A549 (cell line): ENCODE results near the gene KCNAB1. TPM values are rescaled to one million over a fixed set of nuclear protein-coding genes. Genes with fewer than 3 reads are reported as not detected.
A peak's percentile ranks its signal among the peaks of the same experiment; 100 is the strongest.

Experiments
- ATAC-seq, 2 experiments: fragments of 200-7000 bp in 1 of 2; fragments of >200 bp in 1 of 2; cut with Nextera tagmentation in 1 of 2; cut with Tn5 transposase in 1 of 2; 3 replicates each; pipeline versions ENCODE4 v1.8.0 to v1.9.1; 2018 to 2020; ENCODE audit warnings: mild to moderate bottlenecking in 1 of 2, moderate library complexity in 1 of 2
- CTCF ChIA-PET: fragments of 300-600 bp; sonication (Branson Sonifier 250); formaldehyde crosslinking; extraction: SDS; loops from one replicate; lab custom pipeline; 2021; ENCODE audit warnings: antibody characterized with exemption, inconsistent platforms; lab: Yijun Ruan, JAX
- POLR2A ChIA-PET: fragments of 350-600 bp; formaldehyde crosslinking; extraction: SDS; loops from one replicate; lab custom pipeline; 2021; ENCODE audit warnings: antibody characterized with exemption, inconsistent platforms; lab: Yijun Ruan, JAX
- DNase-seq, 2 experiments: peaks; one replicate each; pipeline versions ENCODE4 v3.0.0 to v3.0.0-alpha.2; 2011 to 2016; ENCODE audit warnings: low read depth in 1 of 2, low spot score in 1 of 2
- FAIRE-seq: peaks from 2 replicates; lab custom pipeline; 2011; peaks lifted over from hg19 to GRCh38; lab: Jason Lieb, UNC
- H3K27ac ChIP-seq, 2 experiments: fragments of >200 bp; sonication (Bioruptor Twin); formaldehyde crosslinking; 3 replicates each; pipeline ENCODE4 v1.5.1; 2016 to 2017
- H3K4me1 ChIP-seq: fragments of >200 bp; sonication (Bioruptor Twin); formaldehyde crosslinking; 3 replicates; pipeline ENCODE4 v1.6.1; 2016
- H3K4me2 ChIP-seq: fragments of >200 bp; sonication (Bioruptor Twin); formaldehyde crosslinking; 3 replicates; pipeline ENCODE4 v1.6.1; 2016
- H3K4me3 ChIP-seq: fragments of >200 bp; sonication (Bioruptor Twin); formaldehyde crosslinking; 3 replicates; pipeline ENCODE4 v1.5.1; 2016
- H3K9me3 ChIP-seq: fragments of >200 bp; sonication (Bioruptor Twin); formaldehyde crosslinking; 3 replicates; pipeline ENCODE4 v1.6.1; 2016
- CBX8 ChIP-seq: fragments of 200-600 bp; sonication (generic); IDR thresholded peaks from 2 replicates; pipeline ENCODE4 v1.6.1; 2016
- CHD2 ChIP-seq: fragments of 150-350 bp; IDR thresholded peaks from 2 replicates; pipeline ENCODE4 v1.6.1; 2014; ENCODE audit warnings: low read length; ENCODE audit not compliant: partially characterized antibody
- EHF ChIP-seq: fragments of 250-450 bp; sonication (Bioruptor Pico); IDR thresholded peaks from 2 replicates; pipeline ENCODE4 v1.5.0; 2020; ENCODE audit warnings: mild to moderate bottlenecking
- EP300 ChIP-seq, 2 experiments: fragments of >200 bp; sonication (Bioruptor Twin); formaldehyde crosslinking; IDR thresholded peaks; 2 replicates in 1 of 2; 3 replicates in 1 of 2; pipeline ENCODE4 v1.6.1; 2016 to 2017
- ESRRA ChIP-seq: fragments of 150-350 bp; IDR thresholded peaks from 2 replicates; pipeline ENCODE4 v1.6.1; 2014; ENCODE audit warnings: mild to moderate bottlenecking, low read length, borderline replicate concordance
- FOSB ChIP-seq: fragments of 250-450 bp; sonication (Bioruptor Pico); IDR thresholded peaks from 2 replicates; pipeline ENCODE4 v1.5.0; 2020; ENCODE audit warnings: mild to moderate bottlenecking, moderate library complexity
- FOXS1 ChIP-seq: fragments of 250-450 bp; sonication (Bioruptor Pico); IDR thresholded peaks from 2 replicates; pipeline ENCODE4 v1.5.0; 2020; ENCODE audit warnings: mild to moderate bottlenecking, moderate library complexity
- HDAC2 ChIP-seq: fragments of 200-600 bp; sonication (generic); IDR thresholded peaks from 2 replicates; pipeline ENCODE4 v1.6.1; 2016
- HEYL ChIP-seq: fragments of 250-450 bp; sonication (Bioruptor Pico); IDR thresholded peaks from 2 replicates; pipeline ENCODE4 v1.8.0; 2021; ENCODE audit warnings: mild to moderate bottlenecking, moderate library complexity
- HOXA7 ChIP-seq: fragments of 250-450 bp; sonication (Bioruptor Pico); IDR thresholded peaks from 2 replicates; pipeline ENCODE4 v1.5.0; 2020; ENCODE audit warnings: mild to moderate bottlenecking, moderate library complexity
- KDM1A ChIP-seq: fragments of 200-600 bp; sonication (generic); IDR thresholded peaks from 2 replicates; pipeline ENCODE4 v1.6.1; 2016; ENCODE audit warnings: low read depth, mild to moderate bottlenecking
- MAFK ChIP-seq: fragments of 450-650 bp; IDR thresholded peaks from 2 replicates; pipeline ENCODE4 v1.6.1; 2014; ENCODE audit not compliant: partially characterized antibody
- MAZ ChIP-seq: fragments of 150-350 bp; IDR thresholded peaks from 2 replicates; pipeline ENCODE4 v1.6.1; 2014; ENCODE audit warnings: antibody characterized with exemption, low read depth, low read length, borderline replicate concordance
- NPAS2 ChIP-seq: fragments of 250-450 bp; sonication (Bioruptor Pico); IDR thresholded peaks from 2 replicates; pipeline ENCODE4 v1.8.0; 2022; ENCODE audit warnings: mild to moderate bottlenecking, moderate library complexity, borderline replicate concordance
- RAD21 ChIP-seq, 2 experiments: fragments of >200 bp in 1 of 2; sonication (Bioruptor Twin) in 1 of 2; formaldehyde crosslinking in 1 of 2; IDR thresholded peaks in 1 of 2; conservative IDR thresholded peaks in 1 of 2; 2 replicates in 1 of 2; 3 replicates in 1 of 2; pipeline ENCODE4 v1.6.1; 2012 to 2018; ENCODE audit warnings: inconsistent platforms in 1 of 2
- RCOR1 ChIP-seq: fragments of 150-350 bp; IDR thresholded peaks from 2 replicates; pipeline ENCODE4 v1.6.1; 2014; ENCODE audit warnings: antibody characterized with exemption, low read length, low read depth
- RFX5 ChIP-seq: fragments of 450-650 bp; IDR thresholded peaks from 2 replicates; pipeline ENCODE4 v1.7.1; 2014; ENCODE audit warnings: antibody characterized with exemption, mild to moderate bottlenecking, moderate library complexity
- RNF2 ChIP-seq: fragments of 200-600 bp; sonication (generic); IDR thresholded peaks from 2 replicates; pipeline ENCODE4 v1.6.1; 2016; ENCODE audit warnings: low read depth, mild to moderate bottlenecking, antibody characterized with exemption, moderate library complexity, borderline replicate concordance
- SMC3 ChIP-seq: fragments of >200 bp; sonication (Bioruptor Twin); formaldehyde crosslinking; IDR thresholded peaks from 3 replicates; pipeline ENCODE4 v1.6.1; 2018; ENCODE audit warnings: inconsistent platforms
- TFCP2L1 ChIP-seq: fragments of 250-450 bp; sonication (Bioruptor Pico); IDR thresholded peaks from 2 replicates; pipeline ENCODE4 v1.5.0; 2021; ENCODE audit warnings: mild to moderate bottlenecking
- ZFP36 ChIP-seq: fragments of 450-650 bp; IDR thresholded peaks from 2 replicates; pipeline ENCODE4 v1.6.1; 2014; ENCODE audit warnings: borderline replicate concordance; ENCODE audit not compliant: partially characterized antibody
- WGBS: methylation state at CpG from one replicate; pipeline ENCODE4 v1.1.6; 2017; ENCODE audit errors: missing lambda C conversion rate; 5-methylcytosine and 5-hydroxymethylcytosine counted together
- polyA plus RNA-seq, 4 experiments: library from polyadenylated mRNA; depleted of rRNA in 3 of 4; stranded (reverse); fragments of >200 nt; fragmentation: RNase III in 1 of 4; extraction: RNeasy Plus Mini Kit Qiagen cat#74134 plus additional on column Dnase treatment in 1 of 4; gene quantifications; 2 replicates in 3 of 4; 3 replicates in 1 of 4; pipeline ENCODE4 v1.2.3, GENCODE V29; 2011 to 2017
- TF ChIP-seq, protein P1 (sequence below): IDR thresholded peaks from 2 replicates; pipeline ENCODE4 v1.6.1; 2012; ENCODE audit warnings: low read depth, borderline replicate concordance
- TF ChIP-seq, protein P2 (sequence below): fragments of >200 bp; sonication (Bioruptor Twin); formaldehyde crosslinking; IDR thresholded peaks from 3 replicates; pipeline ENCODE4 v1.6.1; 2016
- TF ChIP-seq, protein P3 (sequence below): fragments of 250-450 bp; sonication (Bioruptor Pico); IDR thresholded peaks from 2 replicates; pipeline ENCODE4 v1.5.0; 2021; ENCODE audit warnings: mild to moderate bottlenecking, moderate library complexity, borderline replicate concordance
- TF ChIP-seq, protein P4 (sequence below): fragments of >200 bp; sonication (Bioruptor Twin); formaldehyde crosslinking; IDR thresholded peaks from 2 replicates; pipeline ENCODE4 v1.6.1; 2016
- TF ChIP-seq, protein P5 (sequence below): fragments of 450-650 bp; IDR thresholded peaks from 2 replicates; pipeline ENCODE4 v1.6.1; 2014; ENCODE audit warnings: antibody characterized with exemption
- TF ChIP-seq, protein P6 (sequence below): fragments of 150-350 bp; IDR thresholded peaks from 2 replicates; pipeline ENCODE4 v1.6.1; 2014; ENCODE audit warnings: low read depth, mild to moderate bottlenecking, low read length

Gene KCNAB1
- polyA plus RNA-seq, 2 of the 4 experiments (the other 2 are of a cell fraction) = not detected

DNA sequence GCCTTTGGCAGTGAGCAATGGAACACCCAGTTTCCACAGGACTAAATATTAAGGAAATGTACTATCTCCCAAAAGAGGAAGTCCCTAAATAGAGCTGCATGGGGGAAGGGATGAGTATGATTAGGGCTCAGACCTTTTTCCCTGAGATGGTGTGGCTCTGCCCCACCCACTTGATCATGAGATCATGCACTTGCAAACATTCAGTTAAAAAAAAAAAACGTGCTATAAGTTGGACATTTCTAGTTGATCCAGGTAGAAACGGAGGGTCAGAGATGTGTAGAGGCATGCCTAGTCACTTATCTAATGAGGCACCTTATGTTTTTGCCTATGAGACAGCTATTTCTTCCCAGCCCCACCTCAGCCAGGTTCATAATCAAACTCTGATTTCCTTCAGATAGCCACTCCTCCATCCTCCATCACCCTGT lies 459.1 kb downstream of the KCNAB1 start:
- no peaks in the 10 kb centered on the region for H3K9me3 ChIP-seq
- CTCF ChIA-PET = interaction anchor here (0.6 kb wide), 1 partner anchor 288 kb away, joined by 3 read pairs; no protein-coding TSS in a partner anchor
- ATAC-seq (no peak), DNase-seq (no peak), FAIRE-seq (no peak)
- no peak overlapping the region for H3K4me2 ChIP-seq
- WGBS = 42% methylated on average over 2 of the region's 2 CpGs
- POLR2A ChIA-PET = no interaction called here
- no peak overlapping the region for H3K4me3 ChIP-seq
- H3K27ac ChIP-seq = no peak overlapping the region
- TF ChIP-seq EHF (CRISPR knock-in tag) (no peak), CHD2 (no peak), ESRRA (no peak), HDAC2 (no peak), ZFP36 (no peak), RFX5 (no peak), RNF2 (no peak), KDM1A (no peak), FOXS1 (CRISPR knock-in tag) (no peak), TFCP2L1 (no peak), MAZ (no peak)
- TF ChIP-seq, protein P1, sequence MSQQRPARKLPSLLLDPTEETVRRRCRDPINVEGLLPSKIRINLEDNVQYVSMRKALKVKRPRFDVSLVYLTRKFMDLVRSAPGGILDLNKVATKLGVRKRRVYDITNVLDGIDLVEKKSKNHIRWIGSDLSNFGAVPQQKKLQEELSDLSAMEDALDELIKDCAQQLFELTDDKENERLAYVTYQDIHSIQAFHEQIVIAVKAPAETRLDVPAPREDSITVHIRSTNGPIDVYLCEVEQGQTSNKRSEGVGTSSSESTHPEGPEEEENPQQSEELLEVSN = no peak
- TF ChIP-seq, protein P2, sequence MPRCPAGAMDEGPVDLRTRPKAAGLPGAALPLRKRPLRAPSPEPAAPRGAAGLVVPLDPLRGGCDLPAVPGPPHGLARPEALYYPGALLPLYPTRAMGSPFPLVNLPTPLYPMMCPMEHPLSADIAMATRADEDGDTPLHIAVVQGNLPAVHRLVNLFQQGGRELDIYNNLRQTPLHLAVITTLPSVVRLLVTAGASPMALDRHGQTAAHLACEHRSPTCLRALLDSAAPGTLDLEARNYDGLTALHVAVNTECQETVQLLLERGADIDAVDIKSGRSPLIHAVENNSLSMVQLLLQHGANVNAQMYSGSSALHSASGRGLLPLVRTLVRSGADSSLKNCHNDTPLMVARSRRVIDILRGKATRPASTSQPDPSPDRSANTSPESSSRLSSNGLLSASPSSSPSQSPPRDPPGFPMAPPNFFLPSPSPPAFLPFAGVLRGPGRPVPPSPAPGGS = no peak
- TF ChIP-seq, protein P3, sequence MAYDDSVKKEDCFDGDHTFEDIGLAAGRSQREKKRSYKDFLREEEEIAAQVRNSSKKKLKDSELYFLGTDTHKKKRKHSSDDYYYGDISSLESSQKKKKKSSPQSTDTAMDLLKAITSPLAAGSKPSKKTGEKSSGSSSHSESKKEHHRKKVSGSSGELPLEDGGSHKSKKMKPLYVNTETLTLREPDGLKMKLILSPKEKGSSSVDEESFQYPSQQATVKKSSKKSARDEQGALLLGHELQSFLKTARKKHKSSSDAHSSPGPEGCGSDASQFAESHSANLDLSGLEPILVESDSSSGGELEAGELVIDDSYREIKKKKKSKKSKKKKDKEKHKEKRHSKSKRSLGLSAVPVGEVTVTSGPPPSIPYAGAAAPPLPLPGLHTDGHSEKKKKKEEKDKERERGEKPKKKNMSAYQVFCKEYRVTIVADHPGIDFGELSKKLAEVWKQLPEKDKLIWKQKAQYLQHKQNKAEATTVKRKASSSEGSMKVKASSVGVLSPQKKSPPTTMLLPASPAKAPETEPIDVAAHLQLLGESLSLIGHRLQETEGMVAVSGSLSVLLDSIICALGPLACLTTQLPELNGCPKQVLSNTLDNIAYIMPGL (CRISPR knock-in tag) = no peak
- H3K4me1 ChIP-seq = no peaks in the 10 kb centered on the region

DNA sequence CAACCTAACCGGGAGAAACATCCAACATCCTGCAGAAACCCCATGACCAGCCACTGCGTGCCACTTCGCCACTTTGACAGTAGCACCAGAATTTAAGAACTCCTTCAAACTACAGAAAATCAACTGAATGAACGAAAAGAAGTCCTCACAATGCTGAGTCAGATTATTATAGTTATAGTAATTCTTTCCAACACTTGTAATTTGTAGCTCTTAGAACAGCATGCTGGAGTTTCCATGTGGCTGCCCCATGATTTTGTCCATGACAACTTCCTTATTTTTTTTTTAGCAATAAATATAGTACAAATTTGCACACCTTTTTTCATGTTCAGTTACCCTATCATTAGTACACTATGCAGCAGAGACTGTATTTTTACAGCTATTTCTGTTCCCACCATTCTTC lies 460.7 kb downstream of the KCNAB1 start:
- H3K4me2 ChIP-seq = no peak overlapping the region
- no peaks in the 10 kb centered on the region for H3K4me1 ChIP-seq
- no peak overlapping the region for H3K27ac ChIP-seq
- ATAC-seq = no peak
- no peak for DNase-seq
- FAIRE-seq = no peak
- no peaks in the 10 kb centered on the region for H3K9me3 ChIP-seq
- CTCF ChIA-PET = interaction anchor here (0.6 kb wide), 1 partner anchor 1574 kb away, joined by 3 read pairs; no protein-coding TSS in a partner anchor
- 84% methylated on average over 4 of the region's 4 CpGs for WGBS
- TF ChIP-seq MAFK (peak; percentile 29), HDAC2 (no peak), ESRRA (no peak), RAD21 (conservative IDR thresholded peaks at IDR 0.05 in 1 of 2, IDR thresholded peaks at IDR 0.05 in 1 of 2) (no peak), RNF2 (no peak), FOSB (CRISPR knock-in tag) (no peak), HOXA7 (CRISPR knock-in tag) (no peak), EP300 (IDR thresholded peaks at IDR 0.05) (no peak)
- TF ChIP-seq, all 56 proteins: peak for 1
- no peak overlapping the region for H3K4me3 ChIP-seq
- POLR2A ChIA-PET = no interaction called here

DNA sequence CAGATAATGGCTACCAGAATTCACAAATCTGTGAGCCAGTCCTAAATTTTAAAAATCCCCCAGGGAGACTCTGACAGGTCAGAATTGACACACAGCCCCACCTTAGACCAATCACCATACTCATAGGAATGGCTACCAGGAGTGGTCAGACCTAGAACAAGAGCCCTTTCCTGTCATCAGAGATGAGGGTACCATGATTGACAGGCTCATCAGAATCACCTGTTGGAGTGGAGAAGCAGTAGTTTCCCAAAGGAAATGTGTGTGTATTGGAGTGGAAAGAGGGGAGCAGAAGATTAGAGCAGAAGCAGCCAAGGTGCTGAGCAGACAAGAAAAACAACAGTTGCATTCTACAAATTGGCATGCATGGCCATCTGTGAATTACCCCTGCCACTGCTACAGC lies 461.6 kb downstream of the KCNAB1 start:
- ATAC-seq (no peak), DNase-seq (no peak), FAIRE-seq (no peak)
- POLR2A ChIA-PET = no interaction called here
- CTCF ChIA-PET = no interaction called here
- H3K4me1 ChIP-seq = no peaks in the 10 kb centered on the region
- H3K9me3 ChIP-seq = no peaks in the 10 kb centered on the region
- H3K27ac ChIP-seq = no peak overlapping the region
- no peak overlapping the region for H3K4me2 ChIP-seq
- H3K4me3 ChIP-seq = no peak overlapping the region
- no peak for TF ChIP-seq HEYL (CRISPR knock-in tag)
- TF ChIP-seq CHD2 = no peak
- TF ChIP-seq NPAS2 (CRISPR knock-in tag) = no peak
- no peak for TF ChIP-seq HDAC2
- no peak for TF ChIP-seq TFCP2L1
- TF ChIP-seq, protein P4, sequence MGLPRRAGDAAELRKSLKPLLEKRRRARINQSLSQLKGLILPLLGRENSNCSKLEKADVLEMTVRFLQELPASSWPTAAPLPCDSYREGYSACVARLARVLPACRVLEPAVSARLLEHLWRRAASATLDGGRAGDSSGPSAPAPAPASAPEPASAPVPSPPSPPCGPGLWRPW = no peak
- no peak for TF ChIP-seq RCOR1
- no peak for TF ChIP-seq CBX8
- TF ChIP-seq, protein P5, sequence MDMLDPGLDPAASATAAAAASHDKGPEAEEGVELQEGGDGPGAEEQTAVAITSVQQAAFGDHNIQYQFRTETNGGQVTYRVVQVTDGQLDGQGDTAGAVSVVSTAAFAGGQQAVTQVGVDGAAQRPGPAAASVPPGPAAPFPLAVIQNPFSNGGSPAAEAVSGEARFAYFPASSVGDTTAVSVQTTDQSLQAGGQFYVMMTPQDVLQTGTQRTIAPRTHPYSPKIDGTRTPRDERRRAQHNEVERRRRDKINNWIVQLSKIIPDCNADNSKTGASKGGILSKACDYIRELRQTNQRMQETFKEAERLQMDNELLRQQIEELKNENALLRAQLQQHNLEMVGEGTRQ = no peak
- TF ChIP-seq HOXA7 (CRISPR knock-in tag) = no peak
- TF ChIP-seq SMC3 = no peak
- TF ChIP-seq, protein P6, sequence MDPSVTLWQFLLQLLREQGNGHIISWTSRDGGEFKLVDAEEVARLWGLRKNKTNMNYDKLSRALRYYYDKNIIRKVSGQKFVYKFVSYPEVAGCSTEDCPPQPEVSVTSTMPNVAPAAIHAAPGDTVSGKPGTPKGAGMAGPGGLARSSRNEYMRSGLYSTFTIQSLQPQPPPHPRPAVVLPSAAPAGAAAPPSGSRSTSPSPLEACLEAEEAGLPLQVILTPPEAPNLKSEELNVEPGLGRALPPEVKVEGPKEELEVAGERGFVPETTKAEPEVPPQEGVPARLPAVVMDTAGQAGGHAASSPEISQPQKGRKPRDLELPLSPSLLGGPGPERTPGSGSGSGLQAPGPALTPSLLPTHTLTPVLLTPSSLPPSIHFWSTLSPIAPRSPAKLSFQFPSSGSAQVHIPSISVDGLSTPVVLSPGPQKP = no peak
